HK-2 (cell line): ENCODE data around the gene CYTH1.

Source experiments
- DNase-seq: peaks from one replicate; pipeline ENCODE4 v3.0.0-alpha.2; 2018; ENCODE audit not compliant: unreplicated experiment

CYTH1 gene

DNA sequence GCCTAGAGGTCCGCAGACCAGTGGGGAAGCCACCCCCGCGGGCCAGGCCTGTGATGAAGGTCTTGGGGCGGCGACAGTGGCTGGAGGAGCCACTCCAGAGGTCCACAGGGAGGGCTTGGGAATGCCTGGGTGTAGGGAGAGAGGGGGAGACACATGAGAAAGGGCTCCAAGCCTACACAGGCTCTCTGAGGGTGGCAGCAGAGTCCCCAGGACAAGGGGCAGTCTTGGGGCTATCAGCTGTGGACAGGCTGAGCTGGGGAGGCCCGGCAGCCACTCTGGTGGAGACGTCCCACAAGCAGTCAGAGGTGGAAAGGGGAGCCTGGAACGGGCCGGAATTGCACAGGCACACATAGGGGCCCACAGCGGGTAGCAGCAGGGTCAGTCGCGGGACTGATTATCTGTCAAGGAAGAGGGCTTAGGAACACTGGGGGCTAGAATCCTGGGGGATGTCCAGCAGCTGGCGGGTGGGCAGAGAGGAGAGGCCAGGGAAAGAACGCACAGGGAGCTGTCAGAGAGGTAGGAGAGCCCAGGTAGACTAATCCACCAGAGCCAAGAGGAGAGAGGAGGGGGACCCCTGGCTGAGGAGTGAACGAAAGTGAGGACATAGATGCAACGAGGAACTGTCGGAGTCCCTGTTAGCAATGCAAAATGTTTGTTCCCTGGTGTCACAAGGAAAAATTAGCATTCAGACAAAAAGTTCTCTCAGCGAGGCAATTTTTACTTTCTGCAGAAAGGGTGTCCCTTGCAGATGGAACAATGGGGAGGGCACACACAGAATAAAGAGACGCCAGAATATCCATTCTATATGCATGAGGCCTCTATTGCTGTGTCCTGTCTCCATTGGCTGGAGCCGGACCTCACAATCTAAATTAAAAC lies 111.0 kb downstream of the CYTH1 start:
- DNase-seq, result no peak

DNA sequence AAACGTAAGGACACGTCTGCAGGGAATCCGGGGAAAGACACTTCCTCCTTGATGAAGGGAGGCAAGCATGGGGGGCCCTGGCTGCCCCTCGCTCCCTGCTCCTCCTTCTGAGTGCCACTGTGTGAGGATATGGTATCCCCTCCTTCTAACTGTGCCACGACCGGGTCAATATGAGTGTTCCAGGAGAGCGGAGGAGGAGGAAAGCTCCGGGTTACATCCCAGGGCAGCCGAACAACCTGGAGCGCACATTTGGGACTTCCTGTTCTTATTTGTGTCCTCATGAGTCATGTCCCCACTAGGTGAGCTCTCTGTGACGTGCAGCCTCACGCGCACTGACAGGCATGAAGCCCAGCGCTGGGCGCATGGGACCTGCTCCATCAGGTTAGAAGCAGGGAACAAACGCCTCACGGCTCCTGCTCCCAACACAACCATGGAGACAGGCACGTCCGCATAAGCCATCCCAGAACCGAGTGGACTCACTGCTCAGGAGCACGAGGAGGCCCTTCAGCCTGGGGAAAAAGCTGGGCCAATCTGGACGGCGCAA lies 112.0 kb downstream of the CYTH1 start:
- no peak for DNase-seq

- DNase-seq, result no peak
Observed at GRCh38 chr17:78669256-78669974, 112.7 kb downstream of the CYTH1 start.

DNA sequence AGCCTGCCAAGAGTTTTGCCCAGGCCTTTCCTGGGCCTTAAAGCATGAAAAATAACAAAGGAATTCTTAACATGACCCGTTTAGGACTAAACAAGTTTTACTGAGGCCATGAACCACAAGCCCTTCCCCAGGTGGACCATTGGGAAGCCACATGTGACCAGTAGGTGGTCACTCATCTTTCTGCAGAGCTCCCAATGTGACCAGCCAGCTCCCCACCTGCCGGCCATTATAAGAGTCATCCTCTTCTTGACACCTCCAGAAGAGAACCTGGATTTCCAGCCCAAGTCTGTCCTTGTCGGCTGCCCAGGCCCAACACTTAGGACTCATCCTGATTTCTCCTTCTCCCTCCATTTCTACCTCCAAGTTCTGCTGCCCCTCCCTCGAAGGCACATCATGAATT lies 113.2 kb downstream of the CYTH1 start:
- no peak for DNase-seq

- no peak for DNase-seq
Observed at GRCh38 chr17:78667741-78668640, 114.1 kb downstream of the CYTH1 start.

DNA sequence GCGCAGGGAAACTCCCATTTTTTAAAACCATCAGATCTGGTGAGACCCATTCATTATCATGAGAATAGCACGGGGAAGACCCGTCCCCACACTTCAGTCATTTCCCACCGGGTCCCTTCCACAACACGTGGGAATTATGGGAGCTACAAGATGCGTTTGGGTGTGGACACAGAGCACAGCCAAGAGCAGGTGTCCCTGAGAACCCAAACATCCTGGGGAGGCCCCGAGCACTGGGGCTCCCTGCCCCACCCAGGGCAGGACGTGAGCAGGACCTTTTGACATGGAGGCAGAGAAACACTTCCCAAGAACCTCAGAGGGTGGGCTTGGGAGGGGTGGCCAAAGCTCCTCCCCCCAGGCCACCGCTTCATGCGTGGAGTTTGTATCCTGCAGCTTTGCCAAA lies 115.0 kb downstream of the CYTH1 start:
- DNase-seq, result no peak

- DNase-seq, result no peak
Observed at GRCh38 chr17:78665952-78666920, 115.8 kb downstream of the CYTH1 start.

GRCh38 chr17:78665387-78665951 lies 116.6 kb downstream of the CYTH1 start:
- DNase-seq, result no peak

DNA sequence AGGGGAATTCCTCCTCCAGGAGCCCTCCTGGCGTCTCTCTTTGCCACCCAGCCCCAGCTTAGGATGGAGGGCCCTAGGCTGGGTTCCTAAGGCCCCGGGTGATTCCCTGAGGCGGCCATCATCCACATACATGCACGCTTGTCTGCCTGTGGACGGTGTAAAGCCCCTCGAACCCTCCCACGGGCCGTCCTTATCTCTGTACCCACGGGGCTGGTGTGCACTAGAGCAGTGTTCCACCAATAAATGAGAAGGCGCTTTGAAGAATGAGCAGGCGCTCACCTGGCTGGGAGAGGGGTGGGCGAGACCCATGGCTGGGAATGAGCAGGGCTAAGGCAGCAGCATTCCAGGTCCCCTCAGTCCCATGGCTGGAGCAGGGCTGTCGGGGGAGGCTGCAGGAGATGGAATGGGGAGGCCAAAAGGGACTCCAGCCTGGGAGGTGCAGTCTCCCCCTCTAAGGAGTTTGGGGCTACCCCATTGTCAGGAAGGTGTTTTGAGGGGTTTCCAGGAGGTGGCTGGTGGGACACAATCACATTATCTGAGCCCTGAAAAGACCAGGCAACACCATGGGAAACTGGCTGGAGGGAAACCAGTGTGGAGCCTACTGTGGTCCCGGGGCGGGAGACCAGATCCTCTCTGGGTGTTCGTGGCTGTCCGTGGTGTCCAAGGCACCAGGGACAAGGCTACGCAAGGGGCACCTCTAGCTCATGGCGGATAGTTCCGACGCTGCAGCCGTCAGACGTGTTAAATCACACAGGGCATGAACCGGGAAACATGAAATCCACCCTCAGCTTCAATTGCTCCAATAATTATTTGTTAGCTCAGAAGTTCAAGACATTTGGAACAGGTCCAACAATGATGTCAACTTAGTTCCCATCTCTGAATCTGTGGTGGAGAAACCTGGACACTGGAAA lies 117.3 kb downstream of the CYTH1 start:
- DNase-seq, result no peak

- DNase-seq, result peak; percentile 64
Observed at GRCh38 chr17:78661093-78661770, 120.8 kb downstream of the CYTH1 start.

DNA sequence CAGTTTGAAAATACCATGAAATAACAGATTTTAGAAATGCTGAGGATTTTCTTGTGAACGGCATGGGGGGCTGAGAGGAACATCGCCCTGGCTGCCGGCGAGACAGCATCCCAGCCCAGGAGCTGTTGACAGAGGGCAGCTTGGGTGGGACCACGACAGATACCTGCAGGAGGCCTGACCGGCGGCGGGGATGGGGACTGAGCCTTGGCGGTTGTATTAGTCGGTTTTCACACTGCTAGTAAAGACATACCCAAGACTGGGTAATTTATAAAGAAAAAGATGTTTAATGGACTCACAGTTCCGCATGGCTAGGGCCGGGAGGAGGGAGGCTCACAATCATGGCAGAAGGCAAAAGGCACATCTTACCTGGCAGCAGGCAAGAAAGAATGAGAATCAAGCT lies 122.5 kb downstream of the CYTH1 start:
- no peak for DNase-seq

DNA sequence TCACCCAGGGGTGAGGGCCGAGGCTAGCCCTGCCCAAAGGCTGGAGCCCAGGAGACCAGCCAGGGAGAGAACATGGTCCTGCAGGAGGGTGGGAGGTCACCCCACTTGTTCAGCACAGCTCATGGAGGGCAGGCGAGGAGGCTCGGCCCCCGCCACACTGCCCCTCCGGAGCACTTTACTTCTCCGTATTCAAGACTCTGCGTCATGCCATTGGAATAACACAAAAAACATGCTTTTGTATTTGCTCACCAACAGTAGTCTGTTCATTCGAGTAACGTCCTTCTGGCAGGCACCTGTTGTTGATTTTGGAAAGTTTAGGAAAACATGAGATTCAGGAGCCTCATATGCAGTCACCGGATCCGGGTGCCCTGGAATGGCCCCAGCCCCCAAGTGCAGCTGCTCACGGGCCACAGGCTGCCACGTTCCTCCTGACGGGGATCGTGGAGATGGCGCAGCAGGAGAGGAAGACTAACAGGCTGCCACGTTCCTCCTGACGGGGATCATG lies 123.7 kb downstream of the CYTH1 start:
- DNase-seq, result no peak

DNA sequence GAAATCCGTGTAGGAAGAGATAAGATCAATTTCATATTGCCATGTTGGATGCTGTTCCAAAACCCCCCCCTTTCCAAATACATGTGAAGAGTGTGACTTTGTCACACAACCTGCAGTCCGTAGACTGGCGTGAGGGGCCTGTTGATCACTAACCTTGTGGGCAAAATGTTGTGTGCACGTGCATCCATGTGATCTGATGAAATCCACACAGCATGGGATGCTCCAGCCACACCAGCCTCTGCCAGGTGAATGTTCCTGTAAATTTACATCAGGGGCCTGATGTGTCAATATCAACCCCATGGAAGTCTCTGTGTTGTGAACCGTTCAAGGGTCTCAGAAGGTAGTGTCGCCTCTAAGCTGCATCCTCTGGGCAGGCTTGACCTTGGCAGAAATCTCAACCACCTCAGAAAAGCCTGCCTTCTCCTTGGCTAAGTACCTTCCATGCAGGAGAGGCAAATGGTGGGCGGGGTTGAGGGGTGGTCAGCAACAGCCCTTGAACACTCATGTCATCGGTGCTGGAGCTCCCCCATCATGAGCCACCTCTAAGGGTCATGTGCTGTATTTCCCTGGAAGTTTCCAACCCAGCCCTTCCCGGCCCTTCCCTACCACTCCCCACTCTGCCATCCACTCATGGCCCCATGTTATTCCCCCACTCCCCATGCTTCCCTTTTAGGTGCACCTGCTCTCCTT lies 126.7 kb downstream of the CYTH1 start:
- no peak for DNase-seq

DNA sequence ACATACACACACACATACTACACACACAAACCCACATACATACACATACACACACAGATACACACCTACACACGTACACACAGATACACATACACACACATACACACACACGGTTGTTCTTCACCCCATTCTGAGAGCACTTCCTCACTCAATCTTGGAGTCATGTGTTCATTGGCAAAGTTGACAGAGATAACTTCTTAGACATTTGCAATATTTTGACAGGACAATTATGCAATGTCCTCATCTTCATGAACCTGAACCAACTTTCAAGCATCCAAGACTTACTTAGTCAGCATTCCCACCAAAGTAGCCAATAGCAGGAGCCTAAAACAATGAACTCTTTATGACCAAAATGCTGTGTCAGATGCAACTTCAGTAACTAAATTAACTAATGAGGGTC lies 127.7 kb downstream of the CYTH1 start:
- no peak for DNase-seq

GRCh38 chr17:78653382-78653781 lies 128.7 kb downstream of the CYTH1 start:
- DNase-seq, result no peak

DNA sequence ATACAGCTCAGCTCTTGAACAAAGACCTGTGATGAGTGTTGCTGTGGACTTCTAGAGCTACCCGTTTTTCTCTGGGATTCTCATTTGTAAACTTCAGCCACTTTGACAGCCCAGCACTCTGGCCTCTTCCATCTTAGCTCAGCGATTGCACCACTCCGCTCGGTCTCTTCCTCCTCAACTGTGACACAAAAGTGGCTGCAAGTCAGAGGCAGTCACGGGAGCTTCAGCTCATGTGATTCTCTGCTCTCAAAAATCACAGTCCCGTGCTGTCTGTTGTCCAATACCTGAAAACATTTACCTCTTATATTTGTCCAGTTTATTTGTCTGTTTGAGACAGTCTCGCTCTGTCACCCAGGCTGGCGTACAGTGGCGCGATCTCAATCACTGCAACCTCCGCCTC lies 129.2 kb downstream of the CYTH1 start:
- no peak for DNase-seq

- no peak for DNase-seq
Observed at GRCh38 chr17:78652024-78652423, 130.0 kb downstream of the CYTH1 start.

- DNase-seq, result no peak
Observed at GRCh38 chr17:78651554-78651953, 130.5 kb downstream of the CYTH1 start.
